Smooth muscle cell (in vitro differentiated cells): ENCODE measurements around the gene NCOA1. TPM values are rescaled to one million over a fixed set of nuclear protein-coding genes. Genes with fewer than 3 reads are reported as not detected.
"Not testable (repeated sequence)": the region's sequence is repeated elsewhere in the genome, so short reads cannot be mapped to it uniquely, and the experiment has no call there.

Experiments used
- DNase-seq: peaks from one replicate; lab custom pipeline; 2025; ENCODE audit not compliant: unreplicated experiment; lab: John Stamatoyannopoulos, UW
- H2AFZ ChIP-seq: fragments of 200-600 bp; sonication (generic); 2 replicates; pipeline ENCODE4 v1.6.0; 2016; ENCODE audit warnings: antibody characterized with exemption, low read depth, mild to moderate bottlenecking
- H3F3A ChIP-seq: fragments of 200-600 bp; sonication (generic); 2 replicates; pipeline ENCODE4 v1.6.0; 2017; ENCODE audit warnings: antibody characterized with exemption, low read depth
- H3K27ac ChIP-seq: fragments of 200-600 bp; sonication (generic); 2 replicates; pipeline ENCODE4 v1.5.1; 2016; ENCODE audit warnings: low read depth, mild to moderate bottlenecking
- H3K27me3 ChIP-seq: fragments of 200-600 bp; sonication (generic); 2 replicates; pipeline ENCODE4 v1.6.1; 2016; ENCODE audit warnings: low read depth, mild to moderate bottlenecking
- H3K36me3 ChIP-seq: fragments of 200-600 bp; sonication (generic); 2 replicates; pipeline ENCODE4 v1.5.1; 2016; ENCODE audit warnings: low read depth
- H3K4me1 ChIP-seq: fragments of 200-600 bp; sonication (generic); 2 replicates; pipeline ENCODE4 v1.5.1; 2016; ENCODE audit warnings: low read depth
- H3K4me2 ChIP-seq: fragments of 200-600 bp; sonication (generic); 2 replicates; pipeline ENCODE4 v1.6.0; 2016; ENCODE audit warnings: mild to moderate bottlenecking
- H3K4me3 ChIP-seq: fragments of 200-600 bp; sonication (generic); 2 replicates; pipeline ENCODE4 v1.5.1; 2016; ENCODE audit warnings: mild to moderate bottlenecking
- H3K79me2 ChIP-seq: fragments of 200-600 bp; sonication (generic); 2 replicates; pipeline ENCODE4 v1.6.0; 2016; ENCODE audit warnings: low read depth, mild to moderate bottlenecking
- H3K9ac ChIP-seq: fragments of 200-600 bp; sonication (generic); 2 replicates; pipeline ENCODE4 v1.6.0; 2016; ENCODE audit warnings: low read depth
- H3K9me3 ChIP-seq: fragments of 200-600 bp; sonication (generic); replicated peaks from 2 replicates; pipeline ENCODE4 v1.5.1; 2016; ENCODE audit warnings: low read depth
- H4K20me1 ChIP-seq: fragments of 200-600 bp; sonication (generic); 2 replicates; pipeline ENCODE4 v1.6.0; 2016; ENCODE audit warnings: low read depth
- WGBS: methylation state at CpG from one replicate; pipeline ENCODE4 v1.1.7; 2016; ENCODE audit warnings: low lambda C conversion rate; 5-methylcytosine and 5-hydroxymethylcytosine counted together
- polyA plus RNA-seq: library from polyadenylated mRNA; unstranded; fragments of >200 nt; fragmentation: Nextera tagmentation; extraction: Ambion mirVana; gene quantifications from 2 replicates; pipeline ENCODE4 v1.2.1, GENCODE V29; 2016
- total RNA-seq: library from RNA; depleted of rRNA; stranded (reverse); fragments of >200 nt; gene quantifications from 2 replicates; pipeline ENCODE4 v1.2.3, GENCODE V29; 2014
- TF ChIP-seq, protein P1 (sequence below): fragments of 200-600 bp; sonication (generic); IDR thresholded peaks from 2 replicates; pipeline ENCODE4 v1.5.1; 2017; ENCODE audit warnings: borderline replicate concordance, mild to moderate bottlenecking, antibody characterized with exemption; ENCODE audit not compliant: insufficient read depth, poor library complexity, severe bottlenecking

Gene NCOA1
- total and polyA plus RNA-seq, 2 experiments from 2014 or later = 8.5 to 21.0 TPM

DNA sequence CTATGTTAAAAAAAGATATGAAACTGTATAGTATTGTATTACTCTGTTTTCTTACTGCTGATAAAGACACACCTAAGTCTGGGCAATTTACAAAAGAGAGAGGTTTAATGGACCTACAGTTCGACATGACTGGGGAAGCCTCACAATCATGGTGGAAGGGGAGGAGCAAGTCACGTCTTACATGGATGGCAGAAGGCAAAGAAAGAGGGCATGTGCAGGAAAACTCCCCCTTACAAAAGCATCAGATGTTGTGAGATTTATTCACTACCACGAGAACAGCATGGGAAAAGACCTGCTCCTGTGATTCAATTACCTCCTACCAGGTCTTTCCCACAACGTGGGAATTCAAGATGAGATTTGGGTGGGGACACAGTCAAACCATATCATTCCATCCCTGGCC lies 57.0 kb downstream of the NCOA1 start:
- TF ChIP-seq, protein P1, sequence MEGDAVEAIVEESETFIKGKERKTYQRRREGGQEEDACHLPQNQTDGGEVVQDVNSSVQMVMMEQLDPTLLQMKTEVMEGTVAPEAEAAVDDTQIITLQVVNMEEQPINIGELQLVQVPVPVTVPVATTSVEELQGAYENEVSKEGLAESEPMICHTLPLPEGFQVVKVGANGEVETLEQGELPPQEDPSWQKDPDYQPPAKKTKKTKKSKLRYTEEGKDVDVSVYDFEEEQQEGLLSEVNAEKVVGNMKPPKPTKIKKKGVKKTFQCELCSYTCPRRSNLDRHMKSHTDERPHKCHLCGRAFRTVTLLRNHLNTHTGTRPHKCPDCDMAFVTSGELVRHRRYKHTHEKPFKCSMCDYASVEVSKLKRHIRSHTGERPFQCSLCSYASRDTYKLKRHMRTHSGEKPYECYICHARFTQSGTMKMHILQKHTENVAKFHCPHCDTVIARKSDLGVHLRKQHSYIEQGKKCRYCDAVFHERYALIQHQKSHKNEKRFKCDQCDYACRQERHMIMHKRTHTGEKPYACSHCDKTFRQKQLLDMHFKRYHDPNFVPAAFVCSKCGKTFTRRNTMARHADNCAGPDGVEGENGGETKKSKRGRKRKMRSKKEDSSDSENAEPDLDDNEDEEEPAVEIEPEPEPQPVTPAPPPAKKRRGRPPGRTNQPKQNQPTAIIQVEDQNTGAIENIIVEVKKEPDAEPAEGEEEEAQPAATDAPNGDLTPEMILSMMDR = no peak
- H3K27me3 ChIP-seq = no peaks in the 10 kb centered on the region
- H3K4me3 ChIP-seq = no peak overlapping the region
- DNase-seq = no peak
- H2AFZ ChIP-seq = no peak overlapping the region
- H4K20me1 ChIP-seq = peaks cover 5% of the 10 kb centered on the region
- no peak overlapping the region for H3K4me2 ChIP-seq
- H3K79me2 ChIP-seq = peaks cover 18% of the 10 kb centered on the region
- H3K4me1 ChIP-seq = no peaks in the 10 kb centered on the region
- H3K9me3 ChIP-seq = no peaks in the 10 kb centered on the region
- no peak overlapping the region for H3K27ac ChIP-seq
- H3K9ac ChIP-seq = no peak overlapping the region
- WGBS = 80% methylated on average over 4 of the region's 4 CpGs
- no peaks in the 10 kb centered on the region for H3F3A ChIP-seq
- H3K36me3 ChIP-seq = no peaks in the 10 kb centered on the region

DNA sequence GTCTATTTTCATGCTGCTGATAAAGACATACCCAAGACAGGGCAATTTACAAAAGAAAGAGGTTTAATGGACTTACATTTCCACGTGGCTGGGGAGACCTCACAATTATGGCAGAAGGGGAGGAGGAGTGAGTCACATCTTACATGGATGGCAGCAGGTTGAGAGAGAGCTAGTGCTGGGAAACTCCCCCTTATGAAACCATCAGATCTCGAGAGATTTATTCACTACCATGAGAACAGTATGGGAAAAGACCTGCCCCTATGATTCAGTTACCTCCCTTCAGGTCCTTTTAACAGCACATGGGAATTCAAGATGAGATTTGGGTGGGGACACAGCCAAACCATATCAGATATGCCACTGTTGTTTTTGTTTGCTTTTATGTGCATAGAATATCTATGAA lies 59.2 kb downstream of the NCOA1 start:
- H3F3A ChIP-seq, H3K4me3 ChIP-seq, H3K9ac ChIP-seq, H3K27ac ChIP-seq, H3K9me3 ChIP-seq, H3K4me2 ChIP-seq, H3K27me3 ChIP-seq, H3K36me3 ChIP-seq, H2AFZ ChIP-seq, H3K4me1 ChIP-seq, DNase-seq: not testable (repeated sequence)
- Histone ChIP-seq H3K79me2 (peaks cover 33% of the 10 kb centered on the region), H4K20me1 (peaks cover 11% of the 10 kb centered on the region)
- WGBS = 66% methylated on average over 2 of the region's 2 CpGs

DNA sequence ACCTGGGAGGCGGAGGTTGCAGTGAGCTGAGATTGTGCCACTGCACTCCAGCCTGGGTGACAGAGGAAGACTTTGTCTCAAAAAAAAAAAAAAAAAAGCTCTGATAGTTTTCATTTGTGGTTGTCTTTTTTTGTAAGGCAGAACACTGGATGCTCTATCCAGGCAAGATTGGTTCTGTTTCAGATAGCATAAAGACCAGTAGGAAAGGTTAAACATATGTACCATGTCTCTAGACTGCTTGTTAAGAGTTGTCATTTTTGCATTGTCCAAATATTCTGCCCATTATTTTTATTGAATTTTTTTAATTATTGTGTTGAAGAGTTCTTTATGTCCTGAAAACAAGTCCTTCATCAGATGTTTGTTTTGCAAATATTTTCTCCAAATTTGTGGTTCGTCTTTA lies 60.0 kb downstream of the NCOA1 start:
- Histone ChIP-seq H3K79me2 (peaks cover 33% of the 10 kb centered on the region), H3K27ac (no peak overlapping the region), H3K9ac (no peak overlapping the region), H3K36me3 (no peaks in the 10 kb centered on the region), H3K4me1 (no peaks in the 10 kb centered on the region), H3K9me3 (no peaks in the 10 kb centered on the region), H3K27me3 (no peaks in the 10 kb centered on the region), H4K20me1 (peaks cover 11% of the 10 kb centered on the region), H3K4me2 (no peak overlapping the region), H2AFZ (no peak overlapping the region), H3F3A (no peaks in the 10 kb centered on the region), H3K4me3 (no peak overlapping the region)
- no peak for DNase-seq
- TF ChIP-seq, protein P1 = no peak
- 95% methylated on average over 2 of the region's 2 CpGs for WGBS

DNA sequence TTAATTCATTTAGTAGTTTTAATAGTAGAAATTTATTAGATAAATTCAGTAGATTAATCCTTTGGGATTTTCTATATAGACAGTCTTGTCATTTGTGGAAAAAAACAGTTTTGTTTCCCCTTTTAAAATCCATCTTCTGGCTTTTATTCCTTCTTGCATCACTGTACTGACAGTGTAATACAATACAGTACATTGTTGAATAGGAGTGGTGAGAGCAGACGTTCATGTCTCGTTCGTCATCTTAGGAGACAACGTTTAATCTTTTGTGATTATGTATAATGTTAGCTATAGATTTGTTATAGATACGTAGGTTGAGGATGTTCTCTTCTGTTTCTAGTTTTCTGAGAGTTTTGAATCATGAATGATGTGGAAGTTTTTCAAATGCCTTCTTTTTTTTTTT lies 61.8 kb downstream of the NCOA1 start:
- H3K36me3 ChIP-seq = no peaks in the 10 kb centered on the region
- H3K4me1 ChIP-seq = no peaks in the 10 kb centered on the region
- H2AFZ ChIP-seq = no peak overlapping the region
- H4K20me1 ChIP-seq = peaks cover 11% of the 10 kb centered on the region
- no peak overlapping the region for H3K27ac ChIP-seq
- 96% methylated on average over 5 of the region's 5 CpGs for WGBS
- H3K4me3 ChIP-seq = no peak overlapping the region
- no peaks in the 10 kb centered on the region for H3K27me3 ChIP-seq
- DNase-seq = no peak
- H3K79me2 ChIP-seq = peaks cover 40% of the 10 kb centered on the region
- no peaks in the 10 kb centered on the region for H3F3A ChIP-seq
- TF ChIP-seq, protein P1 = no peak
- no peak overlapping the region for H3K4me2 ChIP-seq
- H3K9me3 ChIP-seq = no peaks in the 10 kb centered on the region
- no peak overlapping the region for H3K9ac ChIP-seq
